ENCODE data around the gene TUBB2B. TPM values are rescaled to one million over a fixed set of nuclear protein-coding genes. Genes with fewer than 3 reads are reported as not detected.

Gene TUBB2B
- total and polyA plus RNA-seq, 7 donors = 1.1 to 5.7 (median 3.4) TPM

DNA sequence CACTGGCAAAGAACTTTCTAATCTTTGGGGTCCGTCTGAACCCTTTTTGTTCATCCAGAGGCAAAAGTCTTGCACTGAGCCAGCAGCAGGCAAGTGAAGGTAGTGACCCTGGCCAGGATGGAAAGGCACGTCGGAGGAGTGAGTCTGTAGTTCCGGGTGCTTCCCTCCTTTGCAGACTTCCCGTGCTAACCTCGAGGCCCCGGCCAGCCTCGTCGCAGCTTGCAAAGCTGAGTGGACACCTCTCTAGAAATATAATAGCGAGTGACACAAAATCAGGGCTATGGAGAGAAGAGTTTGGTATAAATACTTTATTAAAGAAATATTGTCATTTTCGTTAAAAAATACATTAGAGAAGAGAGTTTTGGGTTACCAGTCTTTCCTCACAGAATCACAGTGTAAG, 41.2 kb upstream of the TUBB2B start:
- H3K27ac ChIP-seq = no peak overlapping the region
- WGBS, 3 donors = 78 to 80% (median 78%) methylated on average over 11 of the region's 11 CpGs
- H3K27me3 ChIP-seq (ENCODE audit: insufficient read depth in 3 of 3, low read length in 2 of 3) = no peaks in the 10 kb centered on the region
- ATAC-seq (no peak), DNase-seq (no peak)
- H3K9me3 ChIP-seq = no peaks in the 10 kb centered on the region
- intact Hi-C loops (cut with DNase I) = no loop called here
- H3K4me1 ChIP-seq = peaks cover 13% of the 10 kb centered on the region
- peaks cover 0 to 57% of the 10 kb centered on the region in 2 donors for H3K36me3 ChIP-seq (ENCODE audit: insufficient read depth in 1 of 2, low read depth in 1 of 2)
- no peak overlapping the region for H3K4me3 ChIP-seq
- TF ChIP-seq, protein P1, sequence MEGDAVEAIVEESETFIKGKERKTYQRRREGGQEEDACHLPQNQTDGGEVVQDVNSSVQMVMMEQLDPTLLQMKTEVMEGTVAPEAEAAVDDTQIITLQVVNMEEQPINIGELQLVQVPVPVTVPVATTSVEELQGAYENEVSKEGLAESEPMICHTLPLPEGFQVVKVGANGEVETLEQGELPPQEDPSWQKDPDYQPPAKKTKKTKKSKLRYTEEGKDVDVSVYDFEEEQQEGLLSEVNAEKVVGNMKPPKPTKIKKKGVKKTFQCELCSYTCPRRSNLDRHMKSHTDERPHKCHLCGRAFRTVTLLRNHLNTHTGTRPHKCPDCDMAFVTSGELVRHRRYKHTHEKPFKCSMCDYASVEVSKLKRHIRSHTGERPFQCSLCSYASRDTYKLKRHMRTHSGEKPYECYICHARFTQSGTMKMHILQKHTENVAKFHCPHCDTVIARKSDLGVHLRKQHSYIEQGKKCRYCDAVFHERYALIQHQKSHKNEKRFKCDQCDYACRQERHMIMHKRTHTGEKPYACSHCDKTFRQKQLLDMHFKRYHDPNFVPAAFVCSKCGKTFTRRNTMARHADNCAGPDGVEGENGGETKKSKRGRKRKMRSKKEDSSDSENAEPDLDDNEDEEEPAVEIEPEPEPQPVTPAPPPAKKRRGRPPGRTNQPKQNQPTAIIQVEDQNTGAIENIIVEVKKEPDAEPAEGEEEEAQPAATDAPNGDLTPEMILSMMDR (IDR thresholded peaks at IDR 0.05) = no peak

DNA sequence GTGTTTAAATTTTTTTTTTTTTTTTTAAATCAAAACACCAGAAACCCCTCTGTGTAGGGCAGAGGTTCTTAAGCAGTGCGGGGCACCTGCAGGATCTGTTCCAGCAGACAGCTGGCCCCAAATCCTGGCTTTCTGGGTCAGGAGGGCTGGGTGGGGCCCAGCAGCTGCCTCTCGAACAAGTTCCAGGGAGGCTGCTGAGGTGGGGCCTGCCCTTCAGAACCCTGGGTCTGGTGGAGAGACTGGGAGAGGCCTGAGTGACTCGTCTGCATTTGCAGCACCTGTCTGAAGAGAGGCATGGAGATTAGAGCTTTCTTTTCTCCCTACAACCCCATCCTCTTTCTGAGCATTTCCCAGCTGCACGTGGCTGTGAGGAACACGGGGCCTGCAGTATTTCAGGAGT, 39.7 kb upstream of the TUBB2B start:
- ATAC-seq = no peak
- TF ChIP-seq, protein P1 (IDR thresholded peaks at IDR 0.05) = no peak
- Histone ChIP-seq H3K4me1 (peaks cover 26% of the 10 kb centered on the region), H3K4me3 (no peak overlapping the region), H3K27me3 (ENCODE audit: insufficient read depth in 3 of 3, low read length in 2 of 3) (no peaks in the 10 kb centered on the region), H3K36me3 (ENCODE audit: insufficient read depth in 1 of 2, low read depth in 1 of 2) (peaks cover 0 to 53% of the 10 kb centered on the region in 2 donors), H3K9me3 (no peaks in the 10 kb centered on the region), H3K27ac (no peak overlapping the region)
- 60 to 66% (median 61%) methylated on average over 5 of the region's 5 CpGs for WGBS, 3 donors
- intact Hi-C loops (cut with DNase I) = no loop called here
- no peak for DNase-seq

DNA sequence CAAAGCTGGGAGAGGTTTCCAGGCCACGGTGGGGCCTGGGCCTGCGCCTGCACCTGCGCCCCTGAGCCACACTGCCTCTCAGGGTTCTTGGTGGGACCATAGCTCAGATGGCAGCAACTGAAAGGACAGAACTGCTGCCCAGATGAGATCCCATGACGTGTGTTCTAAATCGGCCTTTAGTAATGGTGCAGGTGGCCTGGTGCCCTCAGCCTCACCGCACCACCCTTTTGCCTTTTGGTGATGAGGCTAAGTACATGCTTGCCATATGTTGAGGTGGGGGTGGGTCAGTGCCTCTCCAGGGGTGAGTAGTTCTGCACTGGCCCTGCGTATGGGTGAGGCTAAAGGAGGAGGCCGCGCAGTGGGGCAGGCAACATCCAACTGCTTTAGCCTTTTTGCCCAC, 38.7 kb upstream of the TUBB2B start:
- Histone ChIP-seq H3K27me3 (ENCODE audit: insufficient read depth in 3 of 3, low read length in 2 of 3) (no peaks in the 10 kb centered on the region), H3K4me1 (peaks cover 36% of the 10 kb centered on the region), H3K27ac (no peak overlapping the region), H3K9me3 (no peaks in the 10 kb centered on the region), H3K36me3 (ENCODE audit: insufficient read depth in 1 of 2, low read depth in 1 of 2) (peaks cover 0 to 43% of the 10 kb centered on the region in 2 donors), H3K4me3 (no peak overlapping the region)
- intact Hi-C loops (cut with DNase I) = no loop called here
- 36 to 64% (median 45%) methylated on average over 8 to 9 of the region's 9 CpGs for WGBS, 3 donors
- TF ChIP-seq, protein P1 (IDR thresholded peaks at IDR 0.05) = no peak
- DNase-seq = no peak
- ATAC-seq = no peak

DNA sequence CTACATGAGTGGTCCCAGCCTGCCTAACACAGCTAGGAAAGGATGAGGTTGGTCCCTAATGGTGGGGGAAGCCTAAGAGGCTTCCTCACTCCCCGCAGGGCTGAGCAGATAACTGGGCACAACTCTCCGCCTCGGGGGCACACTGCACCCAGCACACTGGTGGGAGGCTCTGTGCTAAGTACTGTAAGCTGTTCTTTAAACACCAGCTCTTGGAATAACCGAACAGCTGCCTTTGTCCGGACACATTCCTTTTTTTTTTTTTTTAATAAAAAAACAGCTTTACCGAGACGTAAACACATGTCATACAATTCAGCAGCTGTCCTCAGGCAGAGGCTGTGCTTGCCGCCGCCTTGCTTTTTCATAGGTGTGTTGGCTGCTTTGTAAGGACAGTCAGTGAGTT, 38.2 kb upstream of the TUBB2B start:
- no peak for ATAC-seq
- Histone ChIP-seq H3K27ac (no peak overlapping the region), H3K36me3 (ENCODE audit: insufficient read depth in 1 of 2, low read depth in 1 of 2) (peaks cover 0 to 38% of the 10 kb centered on the region in 2 donors), H3K4me1 (peaks cover 41% of the 10 kb centered on the region), H3K9me3 (no peaks in the 10 kb centered on the region), H3K27me3 (ENCODE audit: insufficient read depth in 3 of 3, low read length in 2 of 3) (no peaks in the 10 kb centered on the region), H3K4me3 (no peak overlapping the region)
- TF ChIP-seq, protein P1 (IDR thresholded peaks at IDR 0.05) = no peak
- WGBS, 3 donors = 52 to 58% (median 54%) methylated on average over 9 of the region's 9 CpGs
- no peak for DNase-seq
- intact Hi-C loops (cut with DNase I) = no loop called here

DNA sequence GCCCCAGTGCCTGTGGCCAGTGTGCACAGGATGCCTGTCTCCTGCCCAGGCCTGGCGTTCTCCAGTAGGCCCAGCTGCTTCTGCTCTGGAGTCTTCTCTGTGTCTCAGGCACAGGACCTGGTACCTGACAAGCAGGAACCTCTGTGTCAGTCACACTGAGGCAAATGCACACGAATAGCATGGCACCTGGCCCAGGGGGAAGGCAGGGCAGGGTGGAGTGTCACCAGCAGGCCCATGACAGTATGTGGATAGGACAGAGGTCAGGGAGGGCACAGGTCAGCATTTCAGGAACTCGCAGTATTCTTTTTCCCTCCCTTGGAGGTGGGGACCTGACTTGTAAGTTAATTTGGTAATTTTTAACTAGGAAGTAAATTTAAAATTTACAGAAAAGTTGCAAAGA, 36.9 kb upstream of the TUBB2B start:
- 71 to 78% (median 73%) methylated on average over 3 of the region's 3 CpGs for WGBS, 3 donors
- Histone ChIP-seq H3K27me3 (ENCODE audit: insufficient read depth in 3 of 3, low read length in 2 of 3) (no peaks in the 10 kb centered on the region), H3K9me3 (no peaks in the 10 kb centered on the region)

More for the DNA sequence above, 36.9 kb upstream of the TUBB2B start:
- Histone ChIP-seq H3K27ac (no peak overlapping the region), H3K4me1 (peaks cover 50% of the 10 kb centered on the region), H3K36me3 (ENCODE audit: insufficient read depth in 1 of 2, low read depth in 1 of 2) (peaks cover 0 to 25% of the 10 kb centered on the region in 2 donors), H3K4me3 (no peak overlapping the region)
- no peak for DNase-seq
- TF ChIP-seq, protein P1 (IDR thresholded peaks at IDR 0.05) = no peak
- ATAC-seq = no peak
- intact Hi-C loops (cut with DNase I) = no loop called here

Data from psoas muscle (tissue), 8 donors.